Skin epidermis (tissue), 12 donors: Measurements from ENCODE around the gene PALM.
A peak's percentile ranks its signal among the peaks of the same experiment; 100 is the strongest.
"Not testable (repeated sequence)": the region's sequence is repeated elsewhere in the genome, so short reads cannot be mapped to it uniquely, and the experiment has no call there.

Experiments used
- H3K27ac ChIP-seq, 21 experiments: fragments of 200-600 bp; sonication (generic) in 11 of 21; one replicate each; pipeline ENCODE4 v1.5.0; 2020; ENCODE audit warnings: mild to moderate bottlenecking in 3 of 21, inconsistent platforms in 2 of 21, moderate library complexity in 2 of 21
- H3K4me3 ChIP-seq, 7 experiments: fragments of 200-600 bp; sonication (generic) in 2 of 7; one replicate each; pipeline ENCODE4 v1.5.0; 2020; ENCODE audit warnings: inconsistent platforms in 2 of 7, mild to moderate bottlenecking in 2 of 7, moderate library complexity in 1 of 7

PALM gene

DNA sequence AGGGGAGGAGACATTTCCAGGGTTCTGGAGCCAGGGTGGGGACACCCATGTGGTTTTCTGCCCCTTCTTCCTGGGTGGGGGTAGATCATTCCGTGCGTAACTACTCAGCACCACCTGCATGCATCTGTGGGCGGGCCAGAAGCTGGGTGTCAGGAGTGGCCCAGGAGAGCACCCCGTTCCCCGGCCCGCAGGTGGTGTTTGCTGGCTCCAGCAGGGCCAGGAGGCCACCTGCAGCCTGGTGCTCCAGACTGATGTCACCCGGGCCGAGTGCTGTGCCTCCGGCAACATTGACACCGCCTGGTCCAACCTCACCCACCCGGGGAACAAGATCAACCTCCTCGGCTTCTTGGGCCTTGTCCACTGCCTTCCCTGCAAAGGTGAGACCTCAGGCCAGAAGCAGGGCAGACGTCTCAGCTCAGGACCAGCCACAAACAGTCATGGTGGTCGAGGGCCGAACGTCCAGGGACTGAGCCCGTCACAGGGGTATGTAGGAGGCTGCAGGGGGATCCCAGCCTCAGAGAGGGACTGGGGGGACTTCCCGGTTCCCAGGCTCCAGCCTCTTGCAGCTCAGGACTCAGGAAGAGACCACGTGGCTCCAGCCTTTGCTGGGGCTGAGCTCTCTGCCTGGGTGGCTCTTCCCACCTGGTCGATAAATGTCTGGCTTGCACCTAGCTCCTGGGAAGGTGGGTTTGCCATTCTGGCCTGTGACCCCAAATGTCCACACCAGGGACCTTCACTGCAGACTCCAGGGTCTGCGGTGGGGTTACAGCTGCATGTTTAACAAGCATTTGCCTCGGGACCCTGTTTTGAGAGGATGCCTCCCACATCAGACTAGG lies 30.9 kb upstream of the PALM start:
- Histone ChIP-seq H3K4me3 (peak overlapping the region in 6 of 7 experiments; percentile 20 to 43 (median 38)), H3K27ac (peak overlapping the region in 17 of 21 experiments; percentile 42 to 99 (median 72))

DNA sequence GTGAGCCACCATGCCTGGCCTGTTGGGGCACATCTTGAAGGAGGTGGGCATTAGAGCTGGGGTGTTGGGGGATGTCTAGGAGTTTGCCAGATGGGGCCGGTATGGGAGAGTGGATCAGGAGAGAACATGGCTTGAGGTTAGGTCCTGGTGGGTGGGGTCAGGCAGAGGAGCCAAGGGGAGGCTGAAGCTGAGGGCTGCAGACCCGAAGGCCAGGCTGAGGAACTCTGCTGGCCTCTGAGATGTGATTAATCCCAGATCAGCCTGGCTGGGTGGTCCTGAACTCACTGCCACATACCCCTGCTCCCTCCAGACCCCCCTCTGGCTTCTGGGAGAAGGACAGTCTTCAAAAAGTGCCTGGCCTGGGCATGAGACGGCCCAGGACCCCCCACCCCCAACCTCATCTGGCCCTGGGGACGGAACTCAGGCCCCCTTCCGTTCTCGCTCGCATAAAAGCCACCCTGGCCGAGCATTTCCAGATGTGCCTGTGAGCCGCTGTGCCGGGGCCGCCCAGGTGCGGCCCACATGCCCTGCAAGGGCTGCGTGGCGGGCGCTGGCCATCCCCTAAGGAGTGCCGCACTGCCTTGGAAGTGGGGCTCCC lies 29.8 kb upstream of the PALM start:
- peak overlapping the region in 3 of 7 experiments; percentile 47 to 87 (median 58) for H3K4me3 ChIP-seq
- H3K27ac ChIP-seq, result peak overlapping the region in 14 of 21 experiments; percentile 85 to 99 (median 94)

DNA sequence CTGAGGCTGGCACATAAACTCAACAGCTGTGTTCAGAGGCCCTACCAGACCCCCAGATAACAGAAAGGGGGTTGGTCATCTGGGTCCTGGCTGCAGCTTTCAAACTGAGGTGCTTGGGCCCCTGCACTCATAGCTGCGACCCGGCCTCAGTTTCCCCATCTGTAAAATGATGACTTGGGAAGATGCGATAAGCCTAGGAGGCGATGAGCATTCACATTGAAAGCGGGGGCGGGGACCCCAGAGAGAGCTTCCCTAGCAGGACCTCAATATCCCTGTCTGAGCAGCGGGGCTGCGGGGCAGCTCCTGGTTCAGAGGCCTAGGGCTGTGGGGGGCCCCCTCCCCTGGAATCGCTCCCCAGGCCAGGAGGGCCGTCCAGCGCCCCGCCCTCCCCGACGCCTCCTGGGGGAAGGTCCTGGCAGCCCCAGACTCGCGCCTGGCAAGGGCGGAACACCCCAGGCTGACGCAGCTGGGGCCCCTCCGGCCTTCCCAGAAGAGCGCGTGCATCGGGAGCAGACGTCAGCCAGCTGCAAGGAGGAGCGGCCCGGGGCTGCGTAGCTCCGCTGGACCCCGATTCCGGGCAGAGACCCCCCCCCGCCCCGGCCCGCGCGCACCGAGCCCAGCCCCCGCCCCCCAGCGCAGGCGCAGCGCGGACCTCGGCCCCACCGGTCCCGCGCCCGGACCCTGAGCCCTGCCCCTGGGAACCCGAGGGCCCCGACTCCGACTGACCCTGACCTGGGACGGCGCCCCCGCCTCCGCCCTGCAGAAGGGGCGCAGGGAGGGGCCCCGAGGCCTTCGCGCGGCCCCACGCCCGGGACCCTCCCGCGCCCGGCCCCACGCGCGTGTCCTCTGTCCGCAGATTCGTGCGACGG lies 29.1 kb upstream of the PALM start:
- Histone ChIP-seq H3K27ac (peak overlapping the region; percentile 82 to 99 (median 92)), H3K4me3 (peak overlapping the region; percentile 47 to 87 (median 67))

DNA sequence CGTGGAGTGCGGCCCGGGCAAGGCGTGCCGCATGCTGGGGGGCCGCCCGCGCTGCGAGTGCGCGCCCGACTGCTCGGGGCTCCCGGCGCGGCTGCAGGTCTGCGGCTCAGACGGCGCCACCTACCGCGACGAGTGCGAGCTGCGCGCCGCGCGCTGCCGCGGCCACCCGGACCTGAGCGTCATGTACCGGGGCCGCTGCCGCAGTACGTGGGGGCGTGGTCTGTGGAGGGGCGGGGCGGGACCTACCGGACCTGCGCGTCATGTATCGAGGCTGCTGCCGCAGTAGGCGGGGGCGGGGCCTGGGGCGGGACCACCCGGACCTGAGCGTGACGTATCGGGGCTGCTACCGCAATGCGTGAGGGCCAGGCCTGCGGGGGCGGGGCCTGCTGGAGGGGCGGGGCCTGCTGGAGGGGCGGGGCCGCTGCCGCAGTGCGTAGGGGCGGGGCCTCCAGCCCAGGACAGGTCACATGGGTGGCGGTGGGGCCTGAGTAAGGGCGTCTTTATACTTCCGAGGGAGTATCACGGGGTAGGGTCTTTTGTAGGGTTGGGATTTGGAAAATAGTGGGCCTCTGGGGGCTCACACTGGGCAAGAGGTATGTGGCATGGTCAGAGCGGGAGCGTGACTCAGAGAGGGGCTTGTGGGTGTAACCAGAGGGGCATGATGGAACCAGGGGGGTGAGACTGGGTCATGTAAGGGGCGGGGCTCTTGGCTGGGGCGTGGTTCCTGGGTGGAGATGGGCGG lies 28.3 kb upstream of the PALM start:
- peak overlapping the region; percentile 82 to 99 (median 92) for H3K27ac ChIP-seq
- H3K4me3 ChIP-seq, result peak overlapping the region; percentile 47 to 87 (median 67)

DNA sequence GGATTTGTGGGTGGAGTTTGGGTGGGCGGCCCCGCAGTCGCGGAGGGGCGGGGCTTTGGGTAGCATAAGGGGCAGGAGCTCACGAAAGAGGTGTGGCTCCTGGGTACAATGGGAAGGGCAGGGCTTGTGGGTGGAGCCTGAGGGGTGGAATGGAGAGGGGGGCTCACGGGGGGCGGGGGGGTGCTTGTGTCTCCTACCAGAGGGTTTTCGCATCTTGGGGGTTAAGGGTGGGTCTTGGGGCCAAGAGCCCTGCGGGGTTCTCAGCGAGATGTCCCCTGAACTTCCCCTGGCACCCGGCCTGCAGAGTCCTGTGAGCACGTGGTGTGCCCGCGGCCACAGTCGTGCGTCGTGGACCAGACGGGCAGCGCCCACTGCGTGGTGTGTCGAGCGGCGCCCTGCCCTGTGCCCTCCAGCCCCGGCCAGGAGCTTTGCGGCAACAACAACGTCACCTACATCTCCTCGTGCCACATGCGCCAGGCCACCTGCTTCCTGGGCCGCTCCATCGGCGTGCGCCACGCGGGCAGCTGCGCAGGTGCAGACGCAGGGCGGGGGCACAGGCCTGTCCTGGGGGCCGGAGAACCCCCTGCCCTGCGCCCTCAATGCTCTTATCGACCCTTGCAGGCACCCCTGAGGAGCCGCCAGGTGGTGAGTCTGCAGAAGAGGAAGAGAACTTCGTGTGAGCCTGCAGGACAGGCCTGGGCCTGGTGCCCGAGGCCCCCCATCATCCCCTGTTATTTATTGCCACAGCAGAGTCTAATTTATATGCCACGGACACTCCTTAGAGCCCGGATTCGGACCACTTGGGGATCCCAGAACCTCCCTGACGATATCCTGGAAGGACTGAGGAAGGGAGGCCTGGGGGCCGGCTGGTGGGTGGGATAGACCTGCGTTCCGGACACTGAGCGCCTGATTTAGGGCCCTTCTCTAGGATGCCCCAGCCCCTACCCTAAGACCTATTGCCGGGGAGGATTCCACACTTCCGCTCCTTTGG lies 27.4 kb upstream of the PALM start:
- peak overlapping the region; percentile 18 to 87 (median 67) for H3K4me3 ChIP-seq

DNA sequence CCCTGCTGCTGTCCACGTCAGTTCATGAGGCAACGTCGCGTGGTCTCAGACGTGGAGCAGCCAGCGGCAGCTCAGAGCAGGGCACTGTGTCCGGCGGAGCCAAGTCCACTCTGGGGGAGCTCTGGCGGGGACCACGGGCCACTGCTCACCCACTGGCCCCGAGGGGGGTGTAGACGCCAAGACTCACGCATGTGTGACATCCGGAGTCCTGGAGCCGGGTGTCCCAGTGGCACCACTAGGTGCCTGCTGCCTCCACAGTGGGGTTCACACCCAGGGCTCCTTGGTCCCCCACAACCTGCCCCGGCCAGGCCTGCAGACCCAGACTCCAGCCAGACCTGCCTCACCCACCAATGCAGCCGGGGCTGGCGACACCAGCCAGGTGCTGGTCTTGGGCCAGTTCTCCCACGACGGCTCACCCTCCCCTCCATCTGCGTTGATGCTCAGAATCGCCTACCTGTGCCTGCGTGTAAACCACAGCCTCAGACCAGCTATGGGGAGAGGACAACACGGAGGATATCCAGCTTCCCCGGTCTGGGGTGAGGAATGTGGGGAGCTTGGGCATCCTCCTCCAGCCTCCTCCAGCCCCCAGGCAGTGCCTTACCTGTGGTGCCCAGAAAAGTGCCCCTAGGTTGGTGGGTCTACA lies 25.9 kb upstream of the PALM start:
- H3K27ac ChIP-seq, result no peak overlapping the region
- no peak overlapping the region for H3K4me3 ChIP-seq

More for the DNA sequence above, 27.4 kb upstream of the PALM start:
- peak overlapping the region in 19 of 21 experiments; percentile 9 to 99 (median 90) for H3K27ac ChIP-seq

DNA sequence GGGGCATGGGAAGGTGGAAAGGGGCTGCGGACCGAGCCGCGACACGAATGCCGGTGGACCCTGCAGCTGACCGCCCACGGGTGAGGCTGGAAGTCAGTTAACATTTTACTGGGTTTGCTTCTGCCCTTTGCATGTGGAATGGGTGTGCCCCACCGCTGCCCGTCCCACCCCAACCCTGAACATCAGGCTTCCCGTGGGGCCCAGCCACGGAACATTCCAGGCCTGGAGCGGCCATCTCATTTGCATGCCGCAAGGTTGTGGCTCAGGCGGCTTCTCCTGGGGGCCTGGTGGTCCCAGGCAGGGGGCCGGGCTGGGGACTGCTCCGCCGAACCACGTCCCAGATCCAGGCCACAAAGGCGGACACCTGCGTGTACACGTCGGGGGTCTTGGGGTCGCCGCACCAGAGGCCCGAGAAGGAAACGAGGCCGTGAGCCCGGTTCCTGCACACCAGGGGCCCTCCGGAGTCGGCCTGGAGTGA lies 23.2 kb upstream of the PALM start:
- no peak overlapping the region for H3K4me3 ChIP-seq
- no peak overlapping the region for H3K27ac ChIP-seq

DNA sequence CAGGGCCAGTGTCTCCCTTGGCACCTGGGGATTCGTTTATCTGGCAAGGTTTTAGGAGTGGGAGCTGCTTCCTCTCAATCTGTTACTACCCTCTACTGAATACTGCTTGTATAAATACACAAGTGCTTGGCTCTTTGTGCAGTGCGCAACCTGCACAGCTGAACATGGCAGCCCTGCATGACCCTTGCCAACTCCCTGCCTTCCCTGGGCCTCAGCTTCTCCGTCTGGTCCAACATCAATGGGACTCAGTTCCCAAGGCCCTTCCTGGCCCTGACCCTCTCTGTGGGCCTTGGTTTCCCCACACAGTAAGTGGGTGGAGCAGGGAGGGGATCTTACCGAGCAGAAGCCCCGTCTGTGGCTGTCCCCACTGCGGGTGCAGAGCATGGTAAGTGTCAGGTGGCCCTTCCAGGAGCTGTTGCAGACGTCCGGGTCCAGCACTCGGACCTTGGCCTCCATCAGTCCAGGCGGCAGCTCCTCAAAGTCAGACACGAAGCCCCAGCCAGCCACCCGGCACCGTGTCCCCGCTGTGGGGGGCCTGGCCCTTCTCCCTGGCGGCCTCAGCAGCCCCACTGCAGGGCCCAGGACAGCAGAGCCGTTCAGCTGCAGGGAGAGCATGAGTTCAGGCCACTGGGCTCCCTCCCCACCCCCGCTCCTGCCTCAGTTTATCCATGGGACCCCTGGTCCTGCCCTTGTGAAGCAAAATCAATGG lies 22.0 kb upstream of the PALM start:
- no peak overlapping the region for H3K4me3 ChIP-seq
- no peak overlapping the region for H3K27ac ChIP-seq

DNA sequence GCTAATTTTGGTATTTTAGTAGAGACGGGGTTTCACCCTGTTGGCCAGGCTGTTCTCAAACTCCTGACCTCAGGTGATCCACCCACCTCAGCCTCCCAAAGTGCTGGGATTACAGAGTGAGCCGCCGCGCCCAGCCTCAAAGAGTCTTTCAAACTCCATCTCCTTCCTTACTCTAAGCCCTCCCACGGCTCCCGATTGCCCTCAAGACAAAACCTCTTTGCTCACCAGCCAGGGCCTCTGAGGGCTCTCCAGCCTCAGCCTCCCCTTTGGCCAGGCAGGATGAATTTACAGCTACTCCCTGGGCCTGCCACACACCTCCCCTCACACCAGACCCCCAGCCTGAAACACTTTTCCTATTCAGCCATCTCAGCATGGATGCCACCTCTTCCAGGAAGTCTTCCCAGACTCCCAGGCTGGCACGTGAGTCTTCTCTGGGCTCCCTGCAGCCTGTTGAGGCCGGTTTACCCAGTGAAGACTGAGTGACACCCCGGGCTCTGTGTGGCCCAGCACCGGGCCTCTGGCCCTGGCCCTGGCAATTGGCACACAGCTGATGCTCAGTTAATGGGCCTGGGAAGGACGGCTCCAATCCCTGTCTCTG lies 21.1 kb upstream of the PALM start:
- no peak overlapping the region for H3K27ac ChIP-seq

DNA sequence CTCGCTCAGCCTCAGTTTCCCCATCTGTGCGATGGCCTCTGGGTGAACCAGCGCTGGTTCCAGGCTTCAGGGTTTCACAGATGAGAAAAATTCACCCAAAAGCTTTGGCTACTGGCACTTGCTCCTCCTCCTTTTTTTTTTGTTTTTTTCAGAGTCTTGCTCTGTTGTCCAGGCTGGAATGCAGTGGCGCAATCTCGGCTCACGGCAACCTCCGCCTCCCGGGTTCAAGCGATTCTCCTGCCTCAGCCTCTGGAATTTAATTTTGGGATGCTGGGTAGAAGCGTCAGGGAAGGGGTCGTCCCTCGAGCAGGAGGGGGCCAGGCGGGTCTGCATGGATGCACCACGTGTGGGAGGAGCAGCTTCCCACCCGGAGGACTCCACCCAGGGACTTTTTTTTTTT lies 20.5 kb upstream of the PALM start:
- no peak overlapping the region for H3K4me3 ChIP-seq
- no peak overlapping the region for H3K27ac ChIP-seq

More for the DNA sequence above, 21.1 kb upstream of the PALM start:
- H3K4me3 ChIP-seq, result no peak overlapping the region

DNA sequence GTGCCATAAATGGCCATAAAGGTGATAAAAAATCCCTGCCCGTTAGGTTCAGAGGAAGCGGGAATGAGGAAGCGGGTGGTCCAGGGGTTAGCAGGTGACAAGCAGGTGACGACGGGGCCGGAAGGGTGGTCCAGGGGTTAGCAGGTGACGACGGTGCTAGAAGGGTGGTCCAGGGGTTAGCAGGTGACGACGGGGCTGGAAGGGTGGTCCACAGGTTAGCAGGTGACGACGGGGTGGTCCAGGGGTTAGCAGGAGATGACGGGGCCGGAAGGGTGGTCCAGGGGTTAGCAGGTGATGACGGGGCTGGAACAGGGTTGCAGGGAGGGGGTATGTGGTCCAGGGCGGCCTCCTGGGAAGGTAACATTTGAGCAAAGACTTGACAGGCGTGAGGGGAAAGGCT lies 19.7 kb upstream of the PALM start:
- no peak overlapping the region for H3K27ac ChIP-seq

DNA sequence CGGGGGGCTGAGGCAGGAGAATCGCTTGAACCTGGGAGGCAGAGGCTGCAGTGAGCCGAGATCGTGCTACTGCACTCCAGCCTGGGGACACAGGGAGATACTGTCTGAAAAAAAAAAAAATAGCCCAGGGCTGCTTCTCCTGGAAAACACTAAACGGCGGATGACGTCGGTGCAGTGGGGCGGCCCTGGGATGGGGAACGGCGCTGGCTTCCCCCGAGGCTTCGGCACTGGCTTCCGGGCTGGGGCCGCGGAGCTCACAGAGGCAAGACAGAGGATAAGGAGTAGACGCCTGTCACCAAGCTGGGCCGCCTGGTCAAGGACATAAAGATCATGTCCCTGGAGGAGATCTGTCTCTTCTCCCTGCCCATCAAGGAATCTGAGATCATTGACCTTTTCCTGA lies 18.5 kb upstream of the PALM start:
- H3K27ac ChIP-seq, result no peak overlapping the region

More for the DNA sequence above, 19.7 kb upstream of the PALM start:
- no peak overlapping the region for H3K4me3 ChIP-seq

DNA sequence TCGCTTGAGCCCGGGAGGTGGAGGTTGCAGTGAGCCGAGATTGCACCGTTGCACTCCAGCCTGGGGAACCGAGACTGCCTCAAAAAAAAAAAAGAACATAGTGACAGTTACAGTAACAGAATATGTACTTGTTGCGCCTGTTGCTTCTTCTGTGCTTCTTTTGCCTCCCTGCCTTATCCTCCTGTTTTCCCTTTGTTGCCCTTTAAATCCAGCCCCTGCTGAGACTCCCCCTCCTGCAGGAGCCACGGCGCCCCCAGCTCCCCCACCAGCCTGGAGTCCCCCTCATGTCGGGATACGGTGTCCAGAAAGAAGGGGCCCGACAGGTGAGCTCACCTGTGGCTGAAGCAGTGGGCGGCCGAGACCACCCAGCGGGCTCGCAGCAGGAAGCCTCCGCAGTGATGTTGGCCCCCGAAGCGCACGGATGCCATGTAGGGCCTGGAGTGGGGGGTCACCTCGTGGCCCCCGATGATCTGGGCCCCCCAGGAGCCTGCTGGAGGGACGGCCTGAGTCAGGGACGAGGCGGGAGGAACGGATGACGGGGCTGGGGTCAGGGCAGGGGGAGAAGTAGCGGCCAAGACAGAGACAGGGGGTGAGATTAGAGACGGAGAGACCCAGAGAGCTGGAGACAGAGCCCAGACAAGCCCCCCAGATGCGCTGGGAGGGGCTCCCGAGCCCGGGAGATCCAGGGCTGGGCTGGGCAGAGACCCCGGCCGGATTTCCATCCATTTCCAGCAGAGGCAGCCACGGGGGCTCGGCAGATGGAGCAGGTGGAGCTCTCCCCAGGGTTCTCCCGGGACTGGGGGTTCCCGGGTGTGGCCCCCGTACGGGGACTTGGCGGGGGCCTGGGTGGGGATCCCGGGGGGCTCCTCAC lies 14.0 kb upstream of the PALM start:
- Histone ChIP-seq H3K27ac (no peak overlapping the region), H3K4me3 (no peak overlapping the region)

More for the DNA sequence above, 18.5 kb upstream of the PALM start:
- no peak overlapping the region for H3K4me3 ChIP-seq

DNA sequence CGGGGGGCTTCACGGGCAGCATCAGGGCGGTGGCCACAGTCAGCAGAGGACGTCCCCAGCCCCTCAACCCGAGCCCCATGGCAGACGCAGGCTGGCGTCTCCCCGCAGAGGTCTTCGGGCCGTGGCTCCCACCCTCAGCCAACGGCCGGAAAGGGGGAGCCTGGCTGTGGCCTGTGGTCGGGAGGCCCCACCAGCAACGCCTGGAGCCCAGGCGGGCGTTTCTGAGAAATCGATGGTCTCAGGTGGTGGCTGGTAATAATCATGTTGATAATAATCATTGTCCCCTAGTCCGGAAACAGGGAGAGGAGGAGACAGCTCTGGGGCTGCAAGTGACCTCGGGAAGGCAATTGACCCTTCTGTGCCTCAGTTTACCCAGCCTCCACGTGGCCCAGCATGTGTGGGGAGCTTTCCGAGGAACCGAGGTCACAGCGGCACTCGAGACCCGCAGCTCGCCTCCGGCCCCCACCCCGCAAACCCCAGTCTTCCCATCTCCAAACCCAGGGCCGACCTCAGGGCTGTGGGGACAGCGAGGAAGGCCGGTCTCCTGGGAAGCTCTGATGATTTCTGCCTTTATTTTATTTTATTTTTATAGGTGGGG lies 13.3 kb upstream of the PALM start, which contains the start of gene PRSS57:
Gene PRSS57, minus strand, starts transcription at position 101 of the 598 bp plus-strand sequence. Its CDS starts 22 bp downstream, at position 79.
- Histone ChIP-seq H3K27ac (no peak within 1 kb of the TSS), H3K4me3 (no peak within 1 kb of the TSS)

DNA sequence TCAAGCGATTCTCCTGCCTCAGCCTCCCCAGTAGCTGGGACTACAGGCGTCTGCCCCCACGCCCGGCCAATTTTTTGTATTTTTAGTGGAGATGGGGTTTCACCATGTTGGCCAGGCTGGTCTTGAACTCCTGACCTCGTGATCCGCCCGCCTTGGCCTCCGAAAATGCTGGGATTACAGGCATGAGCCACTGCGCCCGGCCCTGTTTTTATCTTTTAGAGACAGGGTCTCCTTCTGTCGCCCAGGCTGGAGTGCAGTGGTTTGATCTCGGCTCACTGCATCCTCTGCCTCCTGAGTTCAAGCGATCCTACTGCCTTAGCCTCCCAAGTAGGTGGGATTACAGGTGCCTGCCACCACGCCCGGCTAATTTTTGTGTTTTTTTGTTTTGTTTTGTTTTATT lies 10.2 kb upstream of the PALM start:
- not testable (repeated sequence) for H3K4me3 ChIP-seq, H3K27ac ChIP-seq
